ENCODE data around the gene NKAIN1.

Gene NKAIN1

GRCh38 chr1:31234123-31234708 lies 5.5 kb downstream of the NKAIN1 start:
- DNase-seq (ENCODE audit: low read depth, low spot score), result no peak

GRCh38 chr1:31232689-31233088 lies 7.0 kb downstream of the NKAIN1 start:
- no peak for DNase-seq (ENCODE audit: low read depth, low spot score)

GRCh38 chr1:31231802-31232201 lies 7.9 kb downstream of the NKAIN1 start:
- DNase-seq (ENCODE audit: low read depth, low spot score), result no peak

- DNase-seq (ENCODE audit: low read depth, low spot score), result no peak
Observed at GRCh38 chr1:31230378-31230777, 9.3 kb downstream of the NKAIN1 start.

GRCh38 chr1:31228986-31229385 lies 10.7 kb downstream of the NKAIN1 start:
- no peak for DNase-seq (ENCODE audit: low read depth, low spot score)

GRCh38 chr1:31227891-31228568 lies 11.7 kb downstream of the NKAIN1 start:
- no peak for DNase-seq (ENCODE audit: low read depth, low spot score)

GRCh38 chr1:31224068-31224467 lies 15.6 kb downstream of the NKAIN1 start:
- no peak for DNase-seq (ENCODE audit: low read depth, low spot score)

GRCh38 chr1:31222176-31222575 lies 17.5 kb downstream of the NKAIN1 start:
- DNase-seq (ENCODE audit: low read depth, low spot score), result no peak

- DNase-seq (ENCODE audit: low read depth, low spot score), result no peak
Observed at GRCh38 chr1:31221072-31221471, 18.6 kb downstream of the NKAIN1 start.

GRCh38 chr1:31219489-31219888 lies 20.2 kb downstream of the NKAIN1 start:
- no peak for DNase-seq (ENCODE audit: low read depth, low spot score)

- no peak for DNase-seq (ENCODE audit: low read depth, low spot score)
Observed at GRCh38 chr1:31218705-31219104, 21.0 kb downstream of the NKAIN1 start.

- DNase-seq (ENCODE audit: low read depth, low spot score), result no peak
Observed at GRCh38 chr1:31216016-31216415, 23.7 kb downstream of the NKAIN1 start.

- no peak for DNase-seq (ENCODE audit: low read depth, low spot score)
Observed at GRCh38 chr1:31215065-31215570, 24.6 kb downstream of the NKAIN1 start.

- no peak for DNase-seq (ENCODE audit: low read depth, low spot score)
Observed at GRCh38 chr1:31214316-31215064, 25.2 kb downstream of the NKAIN1 start.

- DNase-seq (ENCODE audit: low read depth, low spot score), result no peak
Observed at GRCh38 chr1:31208361-31208945, 31.2 kb downstream of the NKAIN1 start.

- DNase-seq (ENCODE audit: low read depth, low spot score), result no peak
Observed at GRCh38 chr1:31207569-31207968, 32.1 kb downstream of the NKAIN1 start.

- no peak for DNase-seq (ENCODE audit: low read depth, low spot score)
Observed at GRCh38 chr1:31207046-31207445, 32.6 kb downstream of the NKAIN1 start.

- DNase-seq (ENCODE audit: low read depth, low spot score), result no peak
Observed at GRCh38 chr1:31203215-31203614, 36.5 kb downstream of the NKAIN1 start.

- no peak for DNase-seq (ENCODE audit: low read depth, low spot score)
Observed at GRCh38 chr1:31201931-31202360, 37.7 kb downstream of the NKAIN1 start.

- DNase-seq (ENCODE audit: low read depth, low spot score), result no peak
Observed at GRCh38 chr1:31199949-31200348, 39.7 kb downstream of the NKAIN1 start.

- DNase-seq (ENCODE audit: low read depth, low spot score), result no peak
Observed at GRCh38 chr1:31199236-31199790, 40.4 kb downstream of the NKAIN1 start.

GRCh38 chr1:31198600-31198999 lies 41.1 kb downstream of the NKAIN1 start:
- no peak for DNase-seq (ENCODE audit: low read depth, low spot score)

All from brain pericyte (primary cell).